Measurements from ENCODE around the gene XRCC6.

DNA sequence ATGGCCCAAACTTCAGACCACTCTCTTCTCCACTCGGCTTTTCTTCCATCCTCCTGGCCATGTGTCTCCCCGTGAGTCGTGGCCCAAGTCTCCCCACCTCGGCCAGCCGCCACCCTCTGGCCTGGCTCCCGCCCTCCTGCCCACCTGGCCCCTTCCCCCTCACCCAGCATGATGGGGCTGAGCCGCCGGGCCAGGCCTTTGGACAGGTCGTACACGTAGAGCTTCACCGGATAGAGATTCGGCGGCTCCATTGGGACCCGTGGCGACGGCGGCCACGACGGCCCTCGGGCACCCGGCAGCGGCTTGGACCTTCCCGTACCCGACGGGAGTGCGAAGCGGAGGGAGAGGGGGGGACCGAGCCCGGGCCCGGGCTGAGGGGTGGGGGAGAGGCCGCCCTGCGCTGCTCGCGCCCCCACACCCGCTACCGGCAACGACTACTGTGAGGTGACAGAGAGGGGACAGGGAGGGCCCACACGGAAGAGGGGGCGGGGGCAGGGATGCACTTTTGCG is 451 bp upstream of the XRCC6 start, which contains the start of gene DESI1:
- TF ChIP-seq, protein P1, sequence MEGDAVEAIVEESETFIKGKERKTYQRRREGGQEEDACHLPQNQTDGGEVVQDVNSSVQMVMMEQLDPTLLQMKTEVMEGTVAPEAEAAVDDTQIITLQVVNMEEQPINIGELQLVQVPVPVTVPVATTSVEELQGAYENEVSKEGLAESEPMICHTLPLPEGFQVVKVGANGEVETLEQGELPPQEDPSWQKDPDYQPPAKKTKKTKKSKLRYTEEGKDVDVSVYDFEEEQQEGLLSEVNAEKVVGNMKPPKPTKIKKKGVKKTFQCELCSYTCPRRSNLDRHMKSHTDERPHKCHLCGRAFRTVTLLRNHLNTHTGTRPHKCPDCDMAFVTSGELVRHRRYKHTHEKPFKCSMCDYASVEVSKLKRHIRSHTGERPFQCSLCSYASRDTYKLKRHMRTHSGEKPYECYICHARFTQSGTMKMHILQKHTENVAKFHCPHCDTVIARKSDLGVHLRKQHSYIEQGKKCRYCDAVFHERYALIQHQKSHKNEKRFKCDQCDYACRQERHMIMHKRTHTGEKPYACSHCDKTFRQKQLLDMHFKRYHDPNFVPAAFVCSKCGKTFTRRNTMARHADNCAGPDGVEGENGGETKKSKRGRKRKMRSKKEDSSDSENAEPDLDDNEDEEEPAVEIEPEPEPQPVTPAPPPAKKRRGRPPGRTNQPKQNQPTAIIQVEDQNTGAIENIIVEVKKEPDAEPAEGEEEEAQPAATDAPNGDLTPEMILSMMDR (IDR thresholded peaks at IDR 0.05): no peak
- TF ChIP-seq POLR2A (IDR thresholded peaks at IDR 0.05): peak in 1 of 2 donors; percentile 54

Measured in adrenal gland (tissue), 5 donors.